Neural cell (in vitro differentiated cells): ENCODE data around the gene PTPRN2. TPM values are rescaled to one million over a fixed set of nuclear protein-coding genes. Genes with fewer than 3 reads are reported as not detected.
A peak's percentile ranks its signal among the peaks of the same experiment; 100 is the strongest.

Experiments used
- H2AFZ ChIP-seq: fragments of 200-600, 300-800 bp; sonication (generic), shearing (Covaris generic); 2 replicates; pipeline ENCODE4 v1.6.0; 2014; ENCODE audit warnings: low read depth, mild to moderate bottlenecking, antibody characterized with exemption, low read length, moderate library complexity
- H3F3A ChIP-seq: fragments of 200-600 bp; shearing (Covaris generic); 2 replicates; pipeline ENCODE4 v1.6.1; 2016; ENCODE audit warnings: mild to moderate bottlenecking, moderate library complexity, mixed read lengths, antibody characterized with exemption, low read length; ENCODE audit not compliant: insufficient read depth, poor library complexity, severe bottlenecking
- H3K27ac ChIP-seq: fragments of 200-600, 300-800 bp; sonication (generic), shearing (Covaris generic); 2 replicates; pipeline ENCODE4 v1.5.1; 2014; ENCODE audit warnings: mild to moderate bottlenecking, low read length, moderate library complexity
- H3K27me3 ChIP-seq: fragments of 300-800, 200-600 bp; sonication (generic), shearing (Covaris generic); 2 replicates; pipeline ENCODE4 v1.6.0; 2014; ENCODE audit warnings: mild to moderate bottlenecking, low read depth, low read length, moderate library complexity; ENCODE audit not compliant: insufficient read depth
- H3K36me3 ChIP-seq: fragments of 300-800, 200-600 bp; sonication (generic), shearing (Covaris generic); 2 replicates; pipeline ENCODE4 v1.5.1; 2014; ENCODE audit warnings: mild to moderate bottlenecking, antibody characterized with exemption, low read length, moderate library complexity; ENCODE audit not compliant: insufficient read depth
- H3K4me2 ChIP-seq: fragments of 300-800, 200-600 bp; sonication (generic), shearing (Covaris generic); 2 replicates; pipeline ENCODE4 v1.6.0; 2014; ENCODE audit warnings: mild to moderate bottlenecking, low read length
- H3K4me3 ChIP-seq: fragments of 300-800, 200-600 bp; sonication (generic), shearing (Covaris generic); 2 replicates; pipeline ENCODE4 v1.5.1; 2014; ENCODE audit warnings: mild to moderate bottlenecking, low read length, moderate library complexity
- H3K79me2 ChIP-seq: fragments of 200-600 bp; shearing (Covaris generic); replicated peaks from 2 replicates; pipeline ENCODE4 v1.6.0; 2014; ENCODE audit warnings: mild to moderate bottlenecking, low read length, moderate library complexity; ENCODE audit not compliant: insufficient read depth
- H3K9ac ChIP-seq: fragments of 300-800, 200-600 bp; sonication (generic), shearing (Covaris generic); 2 replicates; pipeline ENCODE4 v1.6.1; 2016; ENCODE audit warnings: mild to moderate bottlenecking, low read length, mixed read lengths
- H3K9me2 ChIP-seq: fragments of 200-600 bp; shearing (Covaris generic); 2 replicates; pipeline ENCODE4 v1.6.1; 2016; ENCODE audit warnings: mild to moderate bottlenecking, low read length, mixed read lengths; ENCODE audit not compliant: insufficient read depth
- H3K9me3 ChIP-seq: fragments of 200-600, 300-800 bp; sonication (generic), shearing (Covaris generic); 2 replicates; pipeline ENCODE4 v1.6.1; 2016; ENCODE audit warnings: mild to moderate bottlenecking, mixed run types, low read length, moderate library complexity, mixed read lengths
- H4K20me1 ChIP-seq: fragments of 200-600 bp; shearing (Covaris generic); 2 replicates; pipeline ENCODE4 v1.6.1; 2016; ENCODE audit warnings: mild to moderate bottlenecking, mixed run types; ENCODE audit not compliant: insufficient read depth
- CTCF ChIP-seq: fragments of 450-650 bp; IDR thresholded peaks from 2 replicates; pipeline ENCODE4 v1.5.1; 2014; ENCODE audit warnings: antibody characterized with exemption, mild to moderate bottlenecking, moderate library complexity; ENCODE audit not compliant: poor library complexity, severe bottlenecking
- EP300 ChIP-seq: fragments of 450-650 bp; conservative IDR thresholded peaks from 2 replicates; pipeline ENCODE4 v1.6.1; 2014; ENCODE audit warnings: antibody characterized with exemption, mild to moderate bottlenecking, moderate library complexity; ENCODE audit not compliant: poor library complexity, severe bottlenecking
- MXI1 ChIP-seq: fragments of 450-650 bp; conservative IDR thresholded peaks from 2 replicates; pipeline ENCODE4 v1.6.1; 2014; ENCODE audit warnings: antibody characterized with exemption, mild to moderate bottlenecking; ENCODE audit not compliant: poor library complexity, severe bottlenecking
- POLR2AphosphoS5 ChIP-seq: IDR thresholded peaks from 2 replicates; pipeline ENCODE4 v1.6.1; 2012
- RAD21 ChIP-seq: fragments of 450-650 bp; conservative IDR thresholded peaks from 2 replicates; pipeline ENCODE4 v1.6.1; 2014; ENCODE audit warnings: antibody characterized with exemption, mild to moderate bottlenecking, moderate library complexity
- REST ChIP-seq: IDR thresholded peaks from 2 replicates; pipeline ENCODE4 v1.6.1; 2012; ENCODE audit warnings: borderline replicate concordance
- SMC3 ChIP-seq: fragments of 450-650 bp; conservative IDR thresholded peaks from 2 replicates; pipeline ENCODE4 v1.6.1; 2014; ENCODE audit warnings: antibody characterized with exemption, mild to moderate bottlenecking, moderate library complexity; ENCODE audit not compliant: poor library complexity
- polyA plus RNA-seq: library from polyadenylated mRNA; depleted of rRNA; stranded (reverse); fragments of >200 nt; gene quantifications from 2 replicates; pipeline ENCODE4 v1.2.3, GENCODE V29; 2014

PTPRN2 gene
- polyA plus RNA-seq, 1 donor from 2014 or later: 31.0 TPM

- Histone ChIP-seq H2AFZ (no peak overlapping the region), H3K79me2 (no peaks in the 10 kb centered on the region), H3K9me3 (no peaks in the 10 kb centered on the region), H3K27me3 (no peaks in the 10 kb centered on the region), H3K27ac (no peak overlapping the region), H3K9ac (no peak overlapping the region), H3K9me2 (no peaks in the 10 kb centered on the region), H3K4me3 (no peak overlapping the region), H4K20me1 (no peaks in the 10 kb centered on the region), H3K4me2 (no peak overlapping the region), H3F3A (no peaks in the 10 kb centered on the region), H3K36me3 (no peaks in the 10 kb centered on the region)
- no peak for TF ChIP-seq REST
- no peak for TF ChIP-seq POLR2AphosphoS5
- TF ChIP-seq EP300: no peak
Observed at GRCh38 chr7:157538735-157539134, 1048.9 kb downstream of the PTPRN2 start.

DNA sequence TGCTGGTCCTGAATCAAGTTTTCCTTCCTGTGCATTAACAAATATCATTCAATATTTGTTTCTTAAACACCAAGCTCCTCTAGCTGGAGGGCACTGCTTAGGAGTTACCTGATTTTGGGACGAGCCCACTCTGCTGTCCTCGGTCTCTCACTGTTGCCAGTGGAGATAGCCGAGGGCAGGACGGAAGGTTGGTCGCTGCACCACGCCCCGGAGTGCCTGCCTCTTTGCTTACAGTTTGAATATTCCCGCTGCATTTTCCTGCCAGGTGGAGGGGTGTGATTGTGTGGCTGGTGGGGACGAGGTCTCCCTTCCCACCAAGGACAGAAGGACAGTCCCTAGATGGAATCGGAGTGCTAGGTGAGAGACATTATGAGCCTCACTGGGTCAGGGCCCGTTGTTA, 1049.3 kb downstream of the PTPRN2 start:
- no peak overlapping the region for H3K4me2 ChIP-seq
- no peaks in the 10 kb centered on the region for H3F3A ChIP-seq
- no peaks in the 10 kb centered on the region for H3K27me3 ChIP-seq
- no peaks in the 10 kb centered on the region for H3K9me2 ChIP-seq
- TF ChIP-seq CTCF: no peak
- TF ChIP-seq POLR2AphosphoS5: peak; percentile 41
- no peak for TF ChIP-seq MXI1
- TF ChIP-seq REST: no peak
- TF ChIP-seq SMC3: no peak
- no peak for TF ChIP-seq RAD21
- H3K27ac ChIP-seq: no peak overlapping the region
- H3K9me3 ChIP-seq: no peaks in the 10 kb centered on the region
- H3K36me3 ChIP-seq: no peaks in the 10 kb centered on the region
- no peaks in the 10 kb centered on the region for H4K20me1 ChIP-seq
- no peak overlapping the region for H3K9ac ChIP-seq
- H3K79me2 ChIP-seq: no peaks in the 10 kb centered on the region
- H2AFZ ChIP-seq: no peak overlapping the region
- H3K4me3 ChIP-seq: no peak overlapping the region
